Astrocyte of the spinal cord (primary cell): Measurements from ENCODE around the gene NELFCD.

Experiments
- DNase-seq: peaks from one replicate; pipeline ENCODE4 v3.0.0; 2011; ENCODE audit warnings: low read depth, low spot score
- H3K4me3 ChIP-seq: 2 replicates; pipeline ENCODE4 v1.5.1; 2011; ENCODE audit warnings: low read depth, mild to moderate bottlenecking, low read length, moderate library complexity
- in situ Hi-C: cut with HindIII; loops from 2 replicates; pipeline ENCODE4 v1.10.0; 2017; ENCODE audit warnings: low sequenced_read_pairs
- TF ChIP-seq, protein P1 (sequence below): IDR thresholded peaks from 2 replicates; pipeline ENCODE4 v1.5.1; 2012; ENCODE audit warnings: low read depth, mild to moderate bottlenecking, low read length, inconsistent platforms

NELFCD gene

DNA sequence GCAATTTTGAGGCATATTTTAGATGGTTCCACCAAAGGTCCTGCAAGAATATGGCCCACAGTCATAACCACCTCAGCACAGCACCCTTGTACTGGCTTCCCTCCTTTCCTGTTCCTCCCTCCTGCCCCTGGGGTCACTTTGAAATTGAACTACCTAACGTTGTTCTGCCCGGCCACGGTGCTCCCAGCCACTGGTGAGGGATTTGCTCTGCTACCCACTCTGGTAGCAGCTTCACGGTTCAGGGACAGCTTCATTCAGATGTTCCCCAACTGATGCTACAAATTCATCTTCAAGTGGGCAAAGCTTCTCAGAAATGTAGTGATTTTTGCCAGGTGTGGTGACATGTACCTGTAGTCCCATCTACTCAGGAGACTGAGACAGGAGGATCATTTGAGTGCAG lies 7.9 kb upstream of the NELFCD start:
- no peak for DNase-seq
- TF ChIP-seq, protein P1, sequence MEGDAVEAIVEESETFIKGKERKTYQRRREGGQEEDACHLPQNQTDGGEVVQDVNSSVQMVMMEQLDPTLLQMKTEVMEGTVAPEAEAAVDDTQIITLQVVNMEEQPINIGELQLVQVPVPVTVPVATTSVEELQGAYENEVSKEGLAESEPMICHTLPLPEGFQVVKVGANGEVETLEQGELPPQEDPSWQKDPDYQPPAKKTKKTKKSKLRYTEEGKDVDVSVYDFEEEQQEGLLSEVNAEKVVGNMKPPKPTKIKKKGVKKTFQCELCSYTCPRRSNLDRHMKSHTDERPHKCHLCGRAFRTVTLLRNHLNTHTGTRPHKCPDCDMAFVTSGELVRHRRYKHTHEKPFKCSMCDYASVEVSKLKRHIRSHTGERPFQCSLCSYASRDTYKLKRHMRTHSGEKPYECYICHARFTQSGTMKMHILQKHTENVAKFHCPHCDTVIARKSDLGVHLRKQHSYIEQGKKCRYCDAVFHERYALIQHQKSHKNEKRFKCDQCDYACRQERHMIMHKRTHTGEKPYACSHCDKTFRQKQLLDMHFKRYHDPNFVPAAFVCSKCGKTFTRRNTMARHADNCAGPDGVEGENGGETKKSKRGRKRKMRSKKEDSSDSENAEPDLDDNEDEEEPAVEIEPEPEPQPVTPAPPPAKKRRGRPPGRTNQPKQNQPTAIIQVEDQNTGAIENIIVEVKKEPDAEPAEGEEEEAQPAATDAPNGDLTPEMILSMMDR: no peak
- H3K4me3 ChIP-seq: no peak overlapping the region
- in situ Hi-C loops: no loop called here

DNA sequence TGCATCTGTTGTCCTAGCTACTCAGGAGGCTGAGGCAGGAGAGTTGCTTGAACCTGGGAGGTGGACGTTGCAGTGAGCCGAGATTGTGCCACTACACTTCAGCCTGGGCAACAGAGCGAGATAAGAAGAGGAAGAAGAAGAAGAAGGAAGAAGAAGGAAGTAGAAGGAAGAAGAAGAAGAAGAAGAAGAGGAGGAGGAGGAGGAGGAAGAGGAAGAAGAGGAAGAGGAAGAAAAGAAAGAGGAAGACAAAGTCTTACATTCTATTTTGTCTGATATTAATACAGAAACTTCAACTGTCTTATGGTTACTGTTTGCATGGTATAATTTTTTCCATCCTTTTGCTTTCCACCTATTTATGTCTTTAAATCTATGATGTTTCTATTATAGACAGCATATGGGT lies 7.2 kb upstream of the NELFCD start:
- no peak for DNase-seq
- H3K4me3 ChIP-seq: no peak overlapping the region
- TF ChIP-seq, protein P1: no peak
- in situ Hi-C loops: no loop called here

DNA sequence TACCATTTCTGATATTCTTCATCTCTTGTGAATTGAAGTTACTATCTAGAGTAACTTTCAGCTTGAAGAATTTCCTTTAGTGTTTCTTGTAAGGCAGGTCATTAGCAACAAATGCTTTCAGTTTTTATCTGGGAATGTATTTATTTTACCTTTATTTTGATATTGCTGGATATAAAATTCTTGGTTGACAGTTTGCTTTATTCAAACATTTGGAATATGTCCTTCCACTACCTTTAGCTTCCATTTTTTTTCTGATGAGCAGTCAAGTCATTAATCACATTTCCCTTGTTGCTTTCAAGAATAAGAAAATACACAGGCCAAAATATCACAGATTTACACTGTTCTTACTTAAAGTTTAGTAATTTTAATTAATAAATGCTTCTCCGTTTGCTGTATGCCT lies 5.7 kb upstream of the NELFCD start:
- H3K4me3 ChIP-seq: no peak overlapping the region
- TF ChIP-seq, protein P1: no peak
- in situ Hi-C loops: no loop called here
- DNase-seq: no peak

DNA sequence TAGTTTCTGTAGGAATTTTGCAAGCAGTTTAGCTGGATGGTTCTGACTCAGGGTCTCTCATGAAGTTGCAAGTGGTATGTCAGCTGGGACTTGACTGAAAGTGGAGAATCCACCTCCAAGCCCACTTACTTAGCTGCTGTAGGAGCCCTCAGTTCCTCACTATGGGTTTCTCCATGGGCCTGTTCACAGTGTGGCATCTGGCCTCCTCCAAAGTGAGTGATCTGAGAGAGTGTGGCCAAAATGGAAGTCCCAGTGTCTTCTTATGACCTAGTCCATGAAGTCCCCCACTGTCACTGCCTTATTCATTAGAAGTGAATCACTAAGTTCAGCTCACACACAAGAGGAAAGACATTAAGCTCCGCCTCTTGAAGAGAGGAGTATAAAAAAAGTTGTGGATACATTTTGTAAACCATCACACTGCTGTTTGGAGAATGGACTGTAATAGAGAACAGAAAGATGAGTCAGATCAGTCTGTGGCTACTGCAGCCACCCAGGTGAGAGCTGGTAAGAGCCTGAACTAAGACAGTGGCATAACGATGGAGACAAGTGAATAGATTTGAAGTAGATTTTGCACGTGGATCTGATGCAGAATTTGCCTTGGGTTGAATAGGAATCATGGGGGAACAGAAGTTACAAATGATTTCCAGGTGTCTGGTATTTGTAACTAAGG lies 4.9 kb upstream of the NELFCD start:
- TF ChIP-seq, protein P1: no peak
- no peak for DNase-seq
- in situ Hi-C loops: no loop called here
- no peak overlapping the region for H3K4me3 ChIP-seq

DNA sequence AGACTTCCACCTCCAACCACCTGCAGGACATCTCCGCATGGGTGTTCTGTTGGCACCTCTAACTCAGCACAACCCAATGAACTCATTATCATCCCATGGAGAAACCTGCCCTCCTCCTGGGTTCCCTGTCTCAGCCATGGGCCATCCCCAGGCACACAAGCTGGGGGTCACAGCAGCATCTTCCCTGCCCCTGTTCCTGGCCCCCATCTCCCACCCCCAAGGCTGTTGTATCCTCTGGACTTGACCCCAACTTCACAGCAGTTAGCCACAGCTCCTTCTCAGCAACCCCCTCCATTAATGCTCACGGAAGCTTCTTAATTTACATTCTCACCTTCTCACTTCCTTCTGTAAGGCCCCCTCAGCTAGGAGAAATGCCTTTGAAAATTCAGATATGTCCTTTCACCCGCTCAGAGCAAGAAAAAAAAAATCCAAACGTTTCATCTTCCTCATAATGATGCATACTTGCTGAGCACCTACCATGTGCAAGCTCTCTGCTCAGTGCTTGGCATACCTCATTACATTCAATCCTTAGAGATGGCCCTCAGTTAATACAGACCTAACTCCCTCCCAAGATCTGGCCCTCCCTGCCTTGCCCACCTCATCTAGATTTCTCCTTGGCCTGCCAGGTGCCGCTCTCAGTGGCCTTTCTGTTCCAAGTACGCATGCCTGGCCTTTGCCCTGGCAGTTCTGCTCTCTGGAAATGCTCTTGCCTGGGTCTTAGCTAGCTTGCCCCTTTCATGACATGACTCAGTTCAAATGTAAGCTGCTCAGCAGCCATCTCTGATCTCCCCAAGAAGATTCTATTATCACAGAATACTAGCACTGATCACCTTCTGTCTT lies 2.5 kb upstream of the NELFCD start:
- DNase-seq: no peak
- no peak overlapping the region for H3K4me3 ChIP-seq
- TF ChIP-seq, protein P1: no peak
- in situ Hi-C loops: no loop called here

DNA sequence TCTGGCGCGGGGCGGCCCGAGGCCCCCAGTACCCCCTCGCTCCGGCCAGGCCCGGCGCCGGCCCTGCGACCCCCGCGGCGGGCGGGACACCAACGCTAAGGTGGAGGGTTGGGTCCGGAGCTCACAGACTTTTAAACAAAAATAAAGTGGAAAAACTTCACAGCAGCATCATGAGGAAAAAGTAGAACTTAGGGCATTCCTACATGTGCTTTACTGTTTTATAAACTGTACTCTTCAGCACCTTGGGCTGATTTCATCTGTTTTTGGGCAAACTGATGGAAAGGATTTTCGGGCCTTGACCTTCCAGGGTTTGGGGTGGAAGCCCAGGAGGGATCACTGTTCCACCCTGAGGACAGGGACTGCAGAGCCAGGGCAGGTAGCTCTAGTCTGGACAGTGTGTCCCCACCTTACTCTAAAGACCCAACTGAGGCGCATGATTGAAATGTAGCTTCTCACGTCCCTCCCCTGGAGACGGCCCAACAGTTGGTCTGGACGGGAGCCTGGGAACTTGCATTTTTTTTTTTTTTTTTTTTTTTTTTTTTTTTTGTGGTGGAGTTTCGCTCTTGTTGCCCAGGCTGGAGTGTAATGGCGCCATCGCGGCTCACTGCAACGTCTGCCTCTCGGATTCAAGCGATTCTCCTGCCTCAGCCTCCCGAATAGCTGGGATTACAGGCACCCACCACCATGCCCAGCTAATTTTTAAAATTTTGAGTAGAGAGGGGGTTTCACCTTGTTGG lies 740 bp downstream of the NELFCD start:
- DNase-seq: peak; percentile 21
- peak overlapping the region; percentile 78 for H3K4me3 ChIP-seq
- in situ Hi-C loops: no loop called here
- TF ChIP-seq, protein P1: no peak
